ENCODE measurements around the gene RECQL5.
"Not testable (repeated sequence)": the region's sequence is repeated elsewhere in the genome, so short reads cannot be mapped to it uniquely, and the experiment has no call there.

The RECQL5 gene

DNA sequence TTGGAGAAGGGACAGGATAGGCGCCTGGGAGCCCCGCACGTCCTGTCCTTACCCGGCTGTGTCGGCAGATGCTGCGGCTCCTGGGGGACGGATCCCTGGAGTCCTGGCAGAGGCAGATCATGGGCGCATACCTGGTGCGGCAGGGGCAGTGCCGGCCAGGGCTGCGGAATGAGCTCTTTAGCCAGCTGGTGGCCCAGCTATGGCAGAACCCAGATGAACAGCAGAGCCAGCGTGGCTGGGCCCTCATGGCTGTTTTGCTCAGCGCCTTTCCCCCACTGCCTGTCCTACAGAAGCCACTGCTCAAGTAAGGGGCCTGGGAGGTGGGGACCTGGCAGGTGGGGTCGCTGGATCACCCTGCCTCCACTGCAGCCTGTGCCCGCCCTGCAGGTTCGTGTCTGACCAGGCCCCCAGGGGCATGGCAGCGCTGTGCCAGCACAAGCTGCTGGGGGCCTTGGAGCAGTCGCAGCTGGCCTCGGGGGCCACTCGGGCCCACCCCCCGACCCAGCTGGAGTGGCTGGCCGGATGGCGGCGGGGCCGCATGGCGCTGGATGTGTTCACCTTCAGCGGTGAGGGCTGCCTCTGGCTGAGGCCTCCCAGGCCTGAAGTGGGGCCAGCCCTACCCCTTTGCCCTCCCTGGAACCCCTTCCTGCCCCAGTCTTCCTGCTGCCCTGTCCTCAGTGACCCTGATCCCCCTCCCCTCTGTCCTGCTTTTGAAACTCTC lies 53.9 kb downstream of the RECQL5 start:
- no peak for DNase-seq

GRCh38 chr17:75611851-75612429 lies 55.0 kb downstream of the RECQL5 start:
- DNase-seq = no peak

DNA sequence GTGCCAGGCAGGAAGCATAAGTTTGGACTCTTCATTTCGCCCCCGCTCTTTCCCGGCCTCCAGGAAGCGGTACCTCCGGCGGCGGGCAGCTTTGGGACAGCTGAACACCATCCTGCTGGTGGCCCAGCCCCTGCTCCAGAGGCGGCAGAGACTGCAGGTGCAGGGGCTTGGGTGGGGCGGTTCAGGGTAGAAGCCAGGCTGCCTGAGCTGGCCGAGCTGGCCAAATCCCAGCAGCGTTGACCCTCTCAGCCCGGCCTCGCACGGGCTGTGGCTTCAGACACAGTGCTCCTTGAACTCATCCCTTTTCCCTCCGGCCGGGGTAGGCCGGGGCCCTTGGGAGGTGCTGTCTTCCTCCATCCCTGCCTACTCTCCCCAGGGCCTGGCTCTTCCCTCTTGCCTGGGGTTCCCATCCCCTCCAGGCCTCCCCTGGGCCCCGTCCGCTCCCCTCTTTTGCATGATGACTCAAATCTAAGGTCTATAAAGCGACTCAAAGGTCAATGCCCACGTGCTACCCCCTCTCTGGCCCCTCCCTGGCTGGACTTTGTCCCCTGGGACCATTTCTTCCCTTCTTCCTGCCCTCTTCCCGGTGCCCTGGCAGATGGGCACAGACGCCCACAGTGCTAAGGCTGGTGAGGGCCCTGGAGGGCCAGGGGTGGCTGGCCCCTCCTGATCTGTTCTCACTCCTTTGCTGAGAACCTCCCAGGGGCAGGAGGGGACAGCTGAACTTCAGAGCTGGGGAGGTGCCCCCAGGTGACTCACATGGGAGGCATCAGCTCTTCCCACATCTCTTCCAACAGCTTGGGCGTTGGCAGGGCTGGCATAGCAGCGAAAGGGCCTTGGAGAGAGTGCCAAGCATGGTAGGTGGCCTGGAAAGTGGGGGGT lies 56.6 kb downstream of the RECQL5 start:
- DNase-seq = no peak

- DNase-seq = no peak
Measured at GRCh38 chr17:75607086-75607485, 59.9 kb downstream of the RECQL5 start.

- DNase-seq = no peak
Measured at GRCh38 chr17:75605790-75606189, 61.2 kb downstream of the RECQL5 start.

DNA sequence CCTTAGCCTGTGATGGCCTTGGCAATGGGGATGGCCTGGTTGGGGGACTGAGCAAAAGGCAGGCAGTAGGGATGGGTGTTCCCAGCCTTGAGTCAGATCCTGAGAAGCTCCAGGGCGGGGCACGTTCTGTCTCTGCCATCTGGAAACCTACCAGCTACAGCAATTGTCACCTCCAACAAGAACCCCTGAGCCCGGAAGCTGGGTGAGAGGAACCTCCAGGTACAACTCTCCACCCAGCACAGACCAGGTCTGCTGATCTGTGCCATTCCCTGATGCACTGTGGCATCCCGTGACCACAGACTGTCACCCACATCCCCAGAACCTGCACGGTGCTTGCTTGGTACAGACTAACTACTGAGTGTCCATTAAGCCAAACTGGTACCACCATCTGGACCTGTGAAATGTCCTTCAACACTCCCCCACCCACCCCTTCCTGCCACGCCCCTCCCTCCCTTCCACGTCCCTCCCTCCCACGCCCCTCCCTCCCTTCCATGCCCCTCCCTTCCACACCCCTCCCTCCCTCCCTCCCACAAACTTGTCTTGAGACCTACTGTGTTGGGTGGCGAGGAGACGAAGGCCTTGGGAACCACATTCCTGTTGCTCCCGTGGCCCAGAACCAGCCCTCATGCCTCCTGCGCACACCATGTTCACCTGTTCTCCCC lies 62.8 kb downstream of the RECQL5 start:
- no peak for DNase-seq

DNA sequence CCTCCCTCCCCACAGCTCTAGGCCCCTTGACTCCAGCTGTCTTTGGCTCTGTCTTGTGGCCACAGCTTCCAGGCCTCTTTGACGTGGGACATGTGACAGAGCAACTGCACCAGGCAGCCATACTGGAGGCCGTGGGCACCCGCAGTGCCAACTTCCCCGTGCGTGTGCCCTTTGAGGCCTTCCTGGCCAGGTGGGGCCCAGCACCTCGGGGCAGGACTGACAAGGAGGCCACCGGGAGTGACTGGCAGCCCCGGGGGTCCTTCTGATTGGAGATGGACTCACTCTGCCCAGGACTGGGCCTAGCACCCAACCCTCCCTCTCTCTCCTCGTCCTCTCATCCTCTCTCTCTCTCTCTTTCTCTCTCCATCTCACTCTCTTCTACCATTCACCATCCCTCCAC lies 63.8 kb downstream of the RECQL5 start:
- no peak for DNase-seq

DNA sequence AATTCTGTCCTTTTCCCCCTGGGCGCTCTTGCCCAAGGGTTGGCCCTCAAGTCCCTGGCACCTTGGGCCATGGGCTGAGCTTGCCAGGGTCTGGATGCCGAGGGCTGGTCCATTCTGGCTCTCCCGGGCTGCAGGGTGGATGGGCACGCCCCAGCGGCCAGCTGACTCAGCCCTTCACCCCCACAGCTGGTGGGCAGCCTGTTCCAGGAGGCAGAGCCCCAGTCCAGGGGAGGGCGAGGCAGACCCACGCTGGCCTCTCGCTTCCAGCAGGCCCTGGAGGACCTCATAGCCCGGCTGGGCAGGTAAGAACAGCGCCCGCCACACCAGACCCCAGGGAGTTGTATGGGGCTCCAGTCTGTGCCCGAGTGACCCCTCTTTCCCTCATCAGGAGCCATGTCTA lies 64.3 kb downstream of the RECQL5 start:
- DNase-seq = no peak

DNA sequence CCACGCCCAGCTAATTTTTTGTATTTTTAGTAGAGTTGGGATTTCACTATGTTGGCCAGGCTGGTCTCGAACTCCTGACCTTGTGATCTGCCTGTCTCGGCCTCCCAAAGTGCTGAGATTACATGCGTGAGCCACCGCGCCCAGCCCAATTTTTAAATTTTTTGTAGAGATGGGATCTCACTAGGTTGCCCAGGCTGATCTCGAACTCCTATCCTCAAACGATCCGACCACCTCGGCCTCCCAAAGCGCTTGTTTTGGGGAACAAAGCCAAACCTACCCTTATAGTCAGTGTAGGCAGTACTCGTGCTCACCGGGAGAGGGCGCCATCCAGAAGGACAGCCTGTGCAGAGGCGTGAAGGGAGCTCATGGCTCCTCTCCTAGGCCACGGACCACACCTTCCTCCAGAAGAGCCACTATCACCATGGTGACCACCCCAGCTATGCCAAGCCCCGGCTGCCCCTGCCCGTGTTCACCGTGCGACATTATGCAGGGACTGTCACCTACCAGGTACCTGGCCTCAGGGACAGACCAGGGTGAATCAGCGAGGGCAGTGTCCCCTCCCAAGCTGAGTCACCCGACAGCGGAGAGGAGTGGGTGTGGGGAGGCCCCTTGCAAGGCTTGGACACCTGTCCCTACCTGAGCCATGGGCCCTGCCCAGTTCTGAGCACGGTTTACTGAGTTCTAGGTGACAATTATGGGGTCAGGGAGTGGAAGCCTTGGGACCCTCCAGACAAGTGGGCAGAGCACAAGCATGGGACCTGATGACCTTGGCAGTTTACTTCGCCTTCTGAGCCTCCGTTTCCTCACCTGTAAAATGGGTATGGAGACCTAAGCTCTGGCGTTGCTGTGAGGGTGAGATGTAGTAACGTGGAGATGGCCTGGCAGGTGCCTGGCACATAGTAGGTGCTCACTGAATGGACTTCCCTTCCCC lies 65.6 kb downstream of the RECQL5 start:
- peak; percentile 86 to 90 for DNase-seq

GRCh38 chr17:75596320-75597087 lies 70.5 kb downstream of the RECQL5 start:
- DNase-seq = no peak

- DNase-seq = no peak
Measured at GRCh38 chr17:75595920-75596313, 71.0 kb downstream of the RECQL5 start.

DNA sequence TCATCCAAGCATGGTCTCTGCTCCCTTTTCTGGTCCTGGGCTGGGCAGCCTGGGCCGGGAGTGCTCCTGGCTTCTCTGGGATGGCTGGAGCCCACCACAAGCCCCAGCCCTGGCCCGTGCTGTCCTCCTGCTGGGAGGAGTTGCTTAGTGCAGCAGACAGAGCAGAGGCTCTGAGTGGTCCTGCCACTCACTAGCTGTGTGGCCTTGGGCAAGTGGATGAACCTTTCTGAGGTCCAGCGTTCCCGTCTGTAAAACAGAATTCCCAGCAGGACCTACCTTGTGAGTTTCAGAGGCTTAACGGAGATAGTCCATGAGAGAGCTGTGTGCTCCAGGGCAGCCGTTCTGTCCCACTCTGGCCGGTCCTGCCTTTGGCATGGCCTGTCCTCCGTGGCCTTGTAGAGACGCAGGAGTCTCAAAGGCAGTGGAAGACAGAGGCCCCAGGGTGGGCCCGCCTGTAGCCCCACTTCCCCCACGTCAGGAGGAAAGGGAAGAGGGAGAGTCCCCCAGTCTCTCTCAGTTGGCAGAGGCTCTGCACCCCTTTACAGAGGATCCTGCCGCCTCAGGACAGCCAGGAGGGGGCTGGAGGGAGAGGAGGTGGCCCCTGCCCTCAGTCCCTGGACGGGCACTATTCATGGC lies 71.6 kb downstream of the RECQL5 start:
- DNase-seq = no peak

GRCh38 chr17:75594499-75595283 lies 72.3 kb downstream of the RECQL5 start:
- DNase-seq = no peak

DNA sequence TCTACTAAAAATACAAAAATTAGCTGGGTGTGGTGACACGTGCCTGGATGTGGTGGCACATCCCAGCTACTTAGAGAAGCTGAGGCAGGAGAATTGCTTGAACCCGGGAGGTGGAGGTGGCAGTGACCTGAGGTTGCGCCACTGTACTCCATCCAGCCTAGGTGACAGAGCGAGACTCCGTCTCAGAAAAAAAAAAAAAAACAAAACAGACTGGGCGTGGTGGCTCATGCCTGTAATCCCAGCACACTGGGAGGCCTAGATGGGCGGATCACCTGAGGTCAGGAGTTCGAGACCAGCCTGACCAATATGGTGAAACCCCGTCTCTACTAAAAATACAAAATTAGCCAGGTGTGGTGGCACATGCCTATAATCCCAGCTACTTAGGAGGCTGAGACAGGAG lies 73.5 kb downstream of the RECQL5 start:
- not testable (repeated sequence) for DNase-seq

DNA sequence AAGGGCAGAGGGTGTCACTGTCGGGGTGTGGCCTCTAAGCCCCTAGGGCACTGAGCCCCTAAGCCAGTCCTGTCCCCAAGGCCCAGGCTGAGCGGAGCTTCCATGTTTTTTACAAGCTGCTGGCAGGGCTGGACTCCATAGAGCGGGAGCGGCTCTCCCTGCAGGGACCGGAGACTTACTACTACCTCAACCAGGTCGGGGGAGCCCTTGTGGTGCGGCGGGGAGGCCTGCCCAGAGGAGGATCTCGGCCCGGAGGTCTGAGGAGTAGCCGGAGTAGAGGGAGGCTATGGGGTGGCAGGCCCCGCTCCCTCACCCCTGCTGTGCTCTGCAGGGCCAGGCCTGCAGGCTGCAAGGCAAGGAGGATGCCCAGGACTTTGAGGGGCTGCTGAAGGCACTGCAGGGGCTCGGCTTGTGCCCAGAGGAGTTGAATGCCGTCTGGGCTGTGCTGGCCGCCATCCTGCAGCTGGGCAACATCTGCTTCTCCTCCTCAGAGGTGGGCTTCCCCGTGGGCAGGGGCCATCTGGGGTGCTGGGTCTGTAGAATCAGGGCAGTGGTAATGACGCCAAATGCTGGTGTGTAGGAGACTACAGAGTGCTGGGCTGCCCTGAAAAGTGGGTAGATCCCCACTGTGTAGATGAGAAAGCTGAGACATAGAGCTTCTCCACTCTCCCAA lies 74.5 kb downstream of the RECQL5 start:
- DNase-seq = no peak

- no peak for DNase-seq
Measured at GRCh38 chr17:75591722-75592302, 75.1 kb downstream of the RECQL5 start.

GRCh38 chr17:75590849-75591721 lies 75.9 kb downstream of the RECQL5 start:
- DNase-seq = no peak

DNA sequence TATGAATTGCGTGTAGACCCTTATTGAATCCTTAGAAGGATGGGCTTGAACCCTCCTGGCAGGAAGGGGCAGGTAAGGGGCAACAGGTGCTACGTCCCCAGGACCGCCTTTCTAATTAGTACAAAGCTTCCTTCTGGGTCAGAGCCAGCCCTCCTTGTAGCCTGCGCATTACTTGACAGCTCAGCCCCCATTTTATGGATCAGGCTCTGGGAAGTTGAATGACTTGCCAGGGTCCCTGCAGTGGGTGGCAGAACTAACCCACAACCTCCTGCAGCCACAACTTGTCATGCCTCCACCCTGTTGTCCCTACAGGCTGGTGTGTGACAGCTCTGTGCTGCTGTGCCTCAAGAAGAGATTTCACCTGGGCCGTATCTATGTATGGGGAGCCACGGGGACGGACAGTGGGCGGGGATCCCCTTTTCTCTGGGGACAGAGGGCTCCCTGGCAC lies 76.6 kb downstream of the RECQL5 start:
- DNase-seq = no peak

Measured in Kasumi-1 (cell line).